ENCODE measurements around the gene GABBR2.
A peak's percentile ranks its signal among the peaks of the same experiment; 100 is the strongest.

Gene GABBR2

GRCh38 chr9:98311541-98311940 is 397.2 kb downstream of the GABBR2 start:
- TF ChIP-seq USF1 (IDR thresholded peaks at IDR 0.05) (peak; percentile 62), TEAD4 (IDR thresholded peaks at IDR 0.05) (no peak)

GRCh38 chr9:98310752-98311392 is 397.9 kb downstream of the GABBR2 start:
- TF ChIP-seq FOXM1 (IDR thresholded peaks at IDR 0.05; ENCODE audit: borderline replicate concordance, low read depth) (no peak), RAD21 (IDR thresholded peaks at IDR 0.05; ENCODE audit: low read depth) (no peak), CREB1 (IDR thresholded peaks at IDR 0.05; ENCODE audit: low read depth) (no peak), EP300 (IDR thresholded peaks at IDR 0.05; ENCODE audit: borderline replicate concordance) (no peak), USF1 (IDR thresholded peaks at IDR 0.05) (no peak), YY1 (IDR thresholded peaks at IDR 0.05; ENCODE audit: low read depth) (no peak), TCF12 (IDR thresholded peaks at IDR 0.05; ENCODE audit: low read depth) (no peak), TAF1 (IDR thresholded peaks at IDR 0.05; ENCODE audit: low read depth) (no peak), EGR1 (IDR thresholded peaks at IDR 0.05) (no peak), MAX (IDR thresholded peaks at IDR 0.05) (no peak), CEBPB (IDR thresholded peaks at IDR 0.05) (no peak), NFIC (IDR thresholded peaks at IDR 0.05) (no peak), TEAD4 (IDR thresholded peaks at IDR 0.05) (no peak), REST (IDR thresholded peaks at IDR 0.05; ENCODE audit: low read depth) (no peak), ZBTB7A (IDR thresholded peaks at IDR 0.05; ENCODE audit: low read depth) (no peak)

GRCh38 chr9:98306384-98307145 is 402.2 kb downstream of the GABBR2 start:
- TF ChIP-seq EGR1 (IDR thresholded peaks at IDR 0.05) (no peak), REST (IDR thresholded peaks at IDR 0.05; ENCODE audit: low read depth) (no peak), RAD21 (IDR thresholded peaks at IDR 0.05; ENCODE audit: low read depth) (no peak), YY1 (IDR thresholded peaks at IDR 0.05; ENCODE audit: low read depth) (no peak), MAX (IDR thresholded peaks at IDR 0.05) (no peak)

- TF ChIP-seq TAF1 (IDR thresholded peaks at IDR 0.05; ENCODE audit: low read depth), result no peak
- TF ChIP-seq EGR1 (IDR thresholded peaks at IDR 0.05), result no peak
- no peak for TF ChIP-seq ZBTB7A (IDR thresholded peaks at IDR 0.05; ENCODE audit: low read depth)
- no peak for TF ChIP-seq REST (IDR thresholded peaks at IDR 0.05; ENCODE audit: low read depth)
- TF ChIP-seq TEAD4 (IDR thresholded peaks at IDR 0.05), result no peak
- TF ChIP-seq USF1 (IDR thresholded peaks at IDR 0.05), result no peak
Observed at GRCh38 chr9:98304381-98304780, 404.4 kb downstream of the GABBR2 start.
